ENCODE data around the gene WDR4. TPM values are rescaled to one million over a fixed set of nuclear protein-coding genes. Genes with fewer than 3 reads are reported as not detected.

The WDR4 gene
- total and polyA plus RNA-seq, 9 of the 15 experiments (the other 6 are each of a cell fraction or from before 2014, with no cell fraction given) = 5.4 to 95.4 (median 32.1) TPM

DNA sequence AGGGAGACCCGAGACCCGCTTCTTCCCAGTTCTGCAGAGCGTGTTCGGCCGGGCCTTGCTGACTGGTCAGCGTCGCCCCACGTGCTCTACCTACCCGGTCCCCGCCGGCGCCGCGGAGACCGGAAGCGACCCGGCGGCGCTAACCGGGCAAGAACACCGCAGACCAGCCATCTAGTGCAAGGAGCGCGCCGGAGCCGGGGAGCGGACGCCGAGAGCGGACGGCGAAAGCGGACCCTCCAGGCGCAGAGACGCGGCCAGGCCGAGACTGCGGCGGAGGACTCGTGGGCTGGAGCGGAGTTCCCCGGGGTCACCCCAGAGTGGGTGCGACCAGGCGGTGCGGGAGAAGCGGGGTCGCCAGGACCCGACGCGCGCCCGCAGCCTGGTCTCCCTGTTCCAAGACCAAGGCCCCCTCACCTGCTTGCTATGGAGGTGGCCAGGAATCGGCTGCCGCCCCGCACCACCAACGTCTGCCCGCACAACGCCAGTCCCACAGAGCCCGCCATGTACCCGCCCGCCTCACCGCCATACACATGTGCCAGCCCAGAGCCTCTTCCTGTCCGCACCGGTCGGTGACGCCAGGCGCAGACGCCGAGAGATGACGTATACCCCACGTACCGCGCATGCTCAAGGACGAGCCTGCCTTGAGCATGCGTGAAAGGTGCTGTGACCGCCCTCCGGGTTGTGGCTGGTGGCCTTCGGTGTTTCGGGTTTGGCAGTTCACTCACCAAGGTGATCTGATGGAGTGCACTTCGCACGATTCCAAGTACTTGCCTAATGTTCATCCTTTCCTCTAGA, at the start of gene WDR4 (continued):
- no peak for TF ChIP-seq AFF1 (IDR thresholded peaks at IDR 0.05; ENCODE audit: low read depth in 1 of 2, partially characterized antibody in 2 of 2)
- TF ChIP-seq ZNF445 (CRISPR knock-in tag; IDR thresholded peaks at IDR 0.05; ENCODE audit: low read depth) = no peak
- no peak for TF ChIP-seq ZC3H8 (IDR thresholded peaks at IDR 0.05)
- peak; percentile 84 for TF ChIP-seq DIDO1 (tag; IDR thresholded peaks at IDR 0.05; ENCODE audit: low read depth)
- TF ChIP-seq, protein P1, sequence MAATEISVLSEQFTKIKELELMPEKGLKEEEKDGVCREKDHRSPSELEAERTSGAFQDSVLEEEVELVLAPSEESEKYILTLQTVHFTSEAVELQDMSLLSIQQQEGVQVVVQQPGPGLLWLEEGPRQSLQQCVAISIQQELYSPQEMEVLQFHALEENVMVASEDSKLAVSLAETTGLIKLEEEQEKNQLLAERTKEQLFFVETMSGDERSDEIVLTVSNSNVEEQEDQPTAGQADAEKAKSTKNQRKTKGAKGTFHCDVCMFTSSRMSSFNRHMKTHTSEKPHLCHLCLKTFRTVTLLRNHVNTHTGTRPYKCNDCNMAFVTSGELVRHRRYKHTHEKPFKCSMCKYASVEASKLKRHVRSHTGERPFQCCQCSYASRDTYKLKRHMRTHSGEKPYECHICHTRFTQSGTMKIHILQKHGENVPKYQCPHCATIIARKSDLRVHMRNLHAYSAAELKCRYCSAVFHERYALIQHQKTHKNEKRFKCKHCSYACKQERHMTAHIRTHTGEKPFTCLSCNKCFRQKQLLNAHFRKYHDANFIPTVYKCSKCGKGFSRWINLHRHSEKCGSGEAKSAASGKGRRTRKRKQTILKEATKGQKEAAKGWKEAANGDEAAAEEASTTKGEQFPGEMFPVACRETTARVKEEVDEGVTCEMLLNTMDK (IDR thresholded peaks at IDR 0.05; ENCODE audit: borderline replicate concordance, insufficient read depth, low read depth, low read length, poor library complexity, severe bottlenecking) = no peak
- peak; percentile 59; the same call in 1 of the 2 replicates for TF ChIP-seq ZSCAN29 (IDR thresholded peaks at IDR 0.05)
- TF ChIP-seq POLR2AphosphoS5 (IDR thresholded peaks at IDR 0.05; ENCODE audit: control insufficient read depth, insufficient read depth, low read depth, low read length) = peak; percentile 90
- peak; percentile 99 for TF ChIP-seq FIP1L1 (IDR thresholded peaks at IDR 0.05; ENCODE audit: low read depth, low read length, poor library complexity, severe bottlenecking)
- peak; percentile 100 for TF ChIP-seq ARID4B (CRISPR knock-in tag; IDR thresholded peaks at IDR 0.05)
- no peak for TF ChIP-seq ZNF184 (CRISPR knock-in tag; IDR thresholded peaks at IDR 0.05)
- TF ChIP-seq ZC3H4 (CRISPR knock-in tag; IDR thresholded peaks at IDR 0.05; ENCODE audit: borderline replicate concordance) = peak; percentile 70; the same call in 1 of the 2 replicates
- TF ChIP-seq RBM39 (optimal IDR thresholded peaks at IDR 0.05; ENCODE audit: low read depth, low read length) = no peak
- TF ChIP-seq ZNF197 (CRISPR knock-in tag; IDR thresholded peaks at IDR 0.05; ENCODE audit: low read depth) = no peak
- peak; percentile 97 to 99 for TF ChIP-seq MNT (conservative IDR thresholded peaks at IDR 0.05)
